Fibroblast of skin of abdomen (primary cell): ENCODE results near the gene STAT5A.
A peak's percentile ranks its signal among the peaks of the same experiment; 100 is the strongest.

Experiments used
- DNase-seq: peaks from one replicate; pipeline ENCODE4 v3.0.0-alpha.2; 2013

STAT5A gene

DNA sequence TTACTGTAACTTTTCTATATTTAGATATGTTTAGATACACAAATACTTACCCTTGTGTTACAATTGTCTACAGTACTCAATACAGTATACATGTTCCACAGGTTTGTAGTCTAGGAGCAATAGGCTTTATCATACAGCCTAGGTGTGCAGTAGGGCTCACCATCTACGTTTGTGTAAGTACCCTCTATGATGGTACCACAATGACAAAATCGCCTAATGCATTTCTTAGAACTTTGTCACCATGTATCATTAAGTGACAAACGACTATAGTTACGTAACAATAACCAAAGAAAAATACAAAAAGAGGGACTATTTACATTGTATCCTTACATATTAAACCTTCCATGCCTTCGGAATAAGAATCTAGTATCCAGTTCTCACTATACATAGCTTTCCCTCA lies 20.1 kb upstream of the STAT5A start:
- DNase-seq, result no peak

DNA sequence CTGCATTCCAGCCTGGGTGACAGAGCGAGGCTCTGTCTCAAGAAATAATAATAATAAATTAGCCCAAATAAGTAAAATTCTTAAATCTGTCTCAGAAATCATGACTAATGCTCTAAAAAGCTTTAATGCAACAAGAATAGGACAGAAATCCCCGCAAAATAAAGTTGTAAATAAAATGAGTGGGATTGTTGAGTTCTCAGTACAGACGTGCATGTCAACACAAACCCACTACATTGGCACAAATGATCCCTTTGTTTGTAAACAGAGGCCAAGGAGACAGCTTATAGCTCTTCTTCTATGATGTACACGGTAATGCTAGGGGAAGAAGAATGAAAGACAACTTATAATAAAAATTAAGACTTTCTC lies 18.1 kb upstream of the STAT5A start:
- DNase-seq, result peak; percentile 41

DNA sequence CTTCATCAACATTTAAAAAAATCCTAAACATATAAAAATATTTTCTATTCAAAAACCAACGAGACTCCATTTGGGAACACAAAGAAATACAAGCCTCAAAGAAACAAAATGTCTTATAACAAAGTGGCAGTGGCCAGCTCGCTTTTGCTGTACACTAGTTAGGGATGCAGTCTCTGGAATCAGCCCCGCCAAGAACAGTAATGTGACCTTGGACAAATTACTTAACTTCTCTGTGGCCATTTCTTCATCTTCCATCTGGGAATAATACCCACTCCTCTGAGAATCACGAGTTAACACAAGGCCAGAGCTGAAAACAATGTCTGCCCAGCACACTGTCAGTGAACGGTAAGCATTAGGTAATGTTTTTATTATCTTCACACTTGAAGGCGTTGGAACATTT lies 17.7 kb upstream of the STAT5A start:
- DNase-seq, result no peak

DNA sequence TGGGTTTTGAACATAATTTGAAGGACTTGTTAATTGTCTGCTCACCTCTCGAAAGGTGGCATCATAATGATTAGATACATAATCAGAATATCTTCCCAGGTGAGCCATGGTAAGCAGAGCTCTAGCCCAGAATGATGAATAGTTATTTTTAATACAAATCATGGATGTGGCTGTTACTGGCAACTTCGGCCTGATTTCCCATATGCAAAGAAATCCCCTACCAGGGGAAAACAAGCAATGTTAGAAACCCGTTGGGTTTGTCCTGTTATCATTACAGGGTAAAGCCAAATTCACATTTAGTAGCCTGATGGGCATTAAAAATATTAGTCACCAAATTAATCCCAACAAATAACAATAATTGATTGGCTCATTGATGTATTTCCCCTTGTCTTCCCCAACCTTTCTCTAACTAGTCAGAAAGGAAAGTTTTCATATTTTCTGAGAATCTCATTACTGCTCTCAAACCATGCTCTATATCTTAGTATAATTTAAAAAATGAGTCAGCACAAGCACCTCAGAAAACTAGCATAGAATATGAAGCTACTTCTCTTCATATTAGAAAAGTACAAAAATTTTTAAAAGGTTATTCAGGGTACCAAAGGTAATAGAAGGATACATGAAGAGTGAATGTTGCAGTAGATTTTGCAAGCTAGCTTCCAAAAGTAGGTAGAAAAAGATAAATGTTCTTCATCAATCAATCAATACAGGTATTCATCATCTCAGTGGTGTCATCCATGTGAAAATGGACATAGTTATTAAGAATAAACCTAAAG lies 17.1 kb upstream of the STAT5A start:
- no peak for DNase-seq

DNA sequence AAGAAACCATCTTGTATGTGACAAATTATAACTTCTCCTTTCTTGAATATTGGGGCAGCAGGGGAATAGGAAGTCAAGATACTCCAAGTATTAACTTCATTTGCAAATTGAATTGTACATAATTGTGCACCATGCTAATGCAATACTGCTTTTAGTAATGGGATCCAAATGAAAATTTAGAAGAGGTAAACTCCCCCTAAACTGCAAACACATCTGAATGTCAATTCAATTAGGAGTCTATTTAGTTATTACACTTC lies 16.6 kb upstream of the STAT5A start:
- no peak for DNase-seq

DNA sequence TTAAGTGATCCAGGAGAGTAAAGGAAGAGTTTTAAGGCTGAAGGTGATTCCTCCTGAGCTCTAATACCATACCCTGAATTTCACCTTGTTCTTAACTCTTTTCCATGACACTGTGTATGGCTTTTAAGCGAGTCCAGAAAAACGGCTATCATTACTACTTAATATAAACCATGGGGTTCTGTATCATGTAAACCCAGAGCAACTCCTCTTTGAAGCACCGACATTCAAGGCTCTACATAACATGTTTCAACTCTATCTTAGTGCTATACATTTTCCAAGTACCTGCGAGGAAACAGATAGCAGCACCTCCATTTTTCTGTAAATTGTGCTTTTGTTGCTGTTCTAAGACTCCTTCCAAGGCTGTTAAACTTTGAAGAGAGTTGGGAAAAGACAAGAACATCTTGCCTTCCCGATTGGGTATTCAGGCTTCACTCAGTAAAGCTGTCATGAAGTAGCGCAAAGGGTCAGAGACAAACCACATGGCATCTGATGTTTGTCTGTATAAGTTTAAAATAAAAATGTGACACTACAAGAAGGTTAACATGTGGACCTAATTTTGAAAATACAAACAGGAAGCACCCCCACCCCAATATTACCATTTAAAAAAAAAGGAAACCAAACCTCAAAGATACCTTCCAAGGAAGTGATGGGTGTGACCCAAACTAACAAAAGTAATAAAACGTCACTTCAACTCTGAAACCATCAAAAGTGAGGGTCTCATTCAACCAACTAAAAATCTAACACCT lies 16.0 kb upstream of the STAT5A start:
- DNase-seq, result no peak

DNA sequence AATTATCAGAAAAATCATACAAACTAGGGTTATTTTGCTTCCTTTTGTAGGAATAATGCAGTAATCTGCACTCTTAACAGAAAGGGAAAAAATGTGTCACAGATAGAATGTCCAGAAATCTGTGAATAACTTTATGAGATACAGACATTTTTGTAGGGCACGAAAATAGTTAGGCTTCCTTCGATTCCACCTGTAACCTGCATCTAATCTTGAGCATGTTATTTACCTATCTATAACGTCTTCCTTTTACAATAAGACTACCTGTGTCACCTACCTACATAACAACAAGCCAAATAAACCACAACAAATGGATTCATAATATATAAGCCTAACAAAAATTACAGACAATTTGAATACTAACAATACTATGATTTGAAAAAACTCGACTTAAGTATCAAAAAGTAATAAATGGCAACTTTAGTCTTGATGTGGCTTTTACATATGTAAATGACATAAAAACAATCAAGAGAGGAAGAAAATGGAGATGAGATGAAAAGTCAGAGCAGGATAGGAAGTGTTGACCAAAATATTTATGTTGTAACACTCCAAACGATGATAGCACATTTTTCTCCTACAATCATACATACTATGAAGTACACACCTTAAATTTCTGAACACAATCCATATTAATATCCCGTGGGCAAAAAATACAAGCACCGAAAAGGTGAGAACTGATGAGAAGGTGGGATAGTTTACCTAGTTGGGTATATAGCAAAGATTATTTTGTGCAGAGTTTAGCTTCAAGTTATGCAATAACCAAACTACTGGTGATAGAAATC lies 14.6 kb upstream of the STAT5A start:
- no peak for DNase-seq

DNA sequence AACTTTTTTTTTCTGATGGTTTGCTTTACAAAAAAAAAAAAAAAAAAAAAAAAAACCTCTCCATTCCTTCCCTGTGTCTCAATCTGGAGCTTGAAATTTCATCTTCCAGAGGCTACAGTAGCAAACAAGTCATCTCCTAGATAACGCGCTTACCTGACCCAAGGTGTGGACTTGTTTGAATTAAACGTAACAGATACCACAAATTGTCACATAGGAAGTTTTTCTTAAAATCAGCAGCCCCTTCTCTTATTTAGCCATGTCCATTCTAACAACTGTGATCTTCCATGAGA lies 14.1 kb upstream of the STAT5A start:
- DNase-seq, result no peak

DNA sequence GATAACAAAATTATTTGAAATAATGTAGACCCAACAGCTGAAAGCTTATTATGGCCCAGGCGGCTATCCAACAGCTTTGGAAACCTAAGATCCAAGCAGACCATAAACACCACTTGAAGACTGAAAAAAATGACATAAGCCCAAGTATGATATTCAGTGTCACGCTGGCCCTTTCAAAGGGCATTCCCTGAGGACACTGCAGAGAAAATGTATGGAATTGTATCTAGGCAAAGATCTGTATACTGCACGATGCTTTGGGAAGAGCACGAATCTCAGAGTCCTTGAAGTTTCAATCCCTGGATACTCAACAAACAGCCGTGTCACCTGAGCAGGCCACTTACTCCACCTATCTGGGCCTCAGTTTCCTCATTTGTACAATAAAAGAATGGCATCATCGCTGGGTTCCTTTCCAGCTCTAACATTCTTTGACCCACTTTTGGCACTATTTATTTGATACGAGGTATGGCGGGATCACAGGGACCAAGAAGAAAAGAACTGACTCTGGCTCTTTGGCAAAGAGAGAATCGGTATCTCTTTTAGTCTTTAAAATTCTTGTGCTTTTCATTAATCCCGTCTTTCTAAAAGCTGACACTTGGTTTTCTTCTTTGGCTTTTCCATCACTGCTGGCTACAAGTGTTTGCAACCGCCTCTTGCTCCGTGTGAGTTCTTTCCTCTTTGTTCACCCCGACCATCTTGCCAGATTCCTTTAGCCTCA lies 13.3 kb upstream of the STAT5A start:
- DNase-seq, result no peak

DNA sequence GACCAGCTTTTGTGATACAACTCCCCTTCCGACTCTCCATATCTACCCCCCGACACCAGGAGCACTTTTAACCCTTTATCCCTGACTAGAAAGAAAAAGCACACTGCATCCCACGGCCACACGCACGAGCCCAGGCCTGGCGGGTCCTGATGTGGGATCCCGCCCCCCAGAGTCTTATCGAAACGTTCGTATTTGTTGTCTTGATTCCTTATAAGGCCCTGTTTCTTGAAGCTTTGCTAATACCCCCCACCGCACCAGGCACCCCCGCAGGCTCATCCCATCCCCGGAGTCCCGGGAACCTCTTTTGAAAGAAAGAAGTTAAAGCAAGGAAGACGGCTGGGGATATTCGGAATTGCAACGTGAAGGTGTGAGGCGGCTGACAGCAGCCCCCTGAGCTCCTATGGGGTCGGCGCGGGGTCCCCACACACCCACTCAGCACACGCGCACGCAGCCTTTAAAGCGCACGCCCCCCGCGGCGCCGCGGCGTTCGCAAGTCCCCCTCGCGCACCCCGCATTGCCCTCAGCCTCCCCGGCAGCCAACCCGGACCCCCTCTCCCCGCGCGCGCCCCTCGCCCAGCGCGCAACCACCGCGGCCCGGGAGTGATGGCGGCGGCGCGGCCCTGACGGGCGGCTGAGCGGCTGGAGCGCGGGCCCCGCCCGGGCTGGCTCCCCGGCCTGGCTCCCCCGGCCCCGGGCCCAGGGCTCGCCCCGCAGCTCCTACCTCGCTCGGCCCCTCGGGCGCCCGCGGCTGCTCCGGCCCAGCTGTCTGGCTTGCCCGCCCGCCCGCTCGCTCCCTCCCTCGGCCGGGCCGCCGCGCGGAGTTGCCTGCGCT lies 12.6 kb upstream of the STAT5A start:
- DNase-seq, result peak; percentile 60

DNA sequence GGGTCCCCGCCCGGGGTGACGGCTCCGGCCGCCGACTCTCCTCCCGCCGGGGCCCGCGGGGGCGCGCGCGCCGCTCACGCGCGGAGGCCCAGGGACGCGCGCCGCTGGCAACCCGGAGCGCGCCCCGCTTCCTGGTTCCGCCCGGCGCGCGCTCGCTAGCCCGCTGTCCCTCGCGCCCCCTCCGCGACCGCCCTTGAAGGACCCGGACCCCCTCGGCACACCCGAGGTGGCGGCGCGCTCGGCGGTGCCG lies 12.0 kb upstream of the STAT5A start, which contains the start of gene STAT5B:
STAT5B (minus strand) TSS at position 33 of the 250 bp plus-strand sequence. CDS start 44,264 bp downstream, outside the sequence.
- DNase-seq, result peak; percentile 70

DNA sequence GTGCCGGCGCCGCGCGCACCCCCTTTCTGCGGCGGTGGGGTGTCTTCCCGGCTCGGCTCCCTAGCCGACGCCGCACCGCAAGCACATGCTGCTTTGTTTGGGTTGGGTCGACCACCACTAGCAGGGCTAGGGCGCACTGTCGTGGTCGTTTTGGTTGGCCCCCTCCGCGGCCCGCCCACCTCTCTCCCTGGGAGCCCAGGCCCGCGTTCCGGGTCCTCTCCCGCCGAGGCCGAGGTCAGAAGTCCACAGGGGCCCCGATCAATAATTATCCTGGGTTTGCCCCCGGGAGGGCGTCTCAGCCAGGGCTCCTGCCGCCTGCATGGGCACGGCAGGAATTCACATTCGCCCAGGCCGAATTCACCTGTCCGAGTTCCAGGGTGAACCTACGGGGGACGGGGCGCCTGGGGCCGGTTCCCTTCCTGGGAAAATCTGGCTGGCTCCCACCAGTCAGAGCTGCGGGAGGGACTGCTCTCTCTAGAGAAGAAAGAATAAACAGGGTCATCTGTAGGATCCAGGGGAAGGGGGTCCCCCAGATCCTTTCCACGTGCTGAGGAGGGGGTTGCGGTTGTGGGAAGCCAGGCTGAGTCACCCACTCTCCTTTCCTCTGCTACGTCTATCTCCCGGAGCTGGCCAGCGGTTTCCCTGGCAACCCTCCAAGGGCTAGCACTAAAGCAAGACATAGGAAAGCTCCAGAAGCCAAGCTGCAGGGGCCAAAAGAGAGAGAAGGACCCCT lies 11.5 kb upstream of the STAT5A start:
- DNase-seq, result peak; percentile 83

DNA sequence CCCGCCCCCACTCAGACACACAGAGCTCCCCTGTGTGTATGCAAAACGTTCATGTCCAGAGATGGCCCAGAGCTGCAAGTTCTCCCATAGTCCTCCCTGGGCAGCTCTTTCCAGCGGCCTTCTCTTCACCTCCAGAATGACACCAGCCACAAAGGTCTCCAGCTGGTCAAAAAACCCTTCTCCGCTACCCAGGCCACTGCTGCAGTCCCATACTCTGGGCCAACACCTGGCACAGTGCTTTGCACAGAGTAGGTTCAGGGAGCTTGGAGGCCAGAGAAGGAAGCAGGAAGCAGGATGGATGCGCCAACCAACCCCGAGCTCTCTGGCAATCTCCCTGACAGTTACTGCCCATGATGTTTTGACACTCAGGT lies 11.0 kb upstream of the STAT5A start:
- no peak for DNase-seq

DNA sequence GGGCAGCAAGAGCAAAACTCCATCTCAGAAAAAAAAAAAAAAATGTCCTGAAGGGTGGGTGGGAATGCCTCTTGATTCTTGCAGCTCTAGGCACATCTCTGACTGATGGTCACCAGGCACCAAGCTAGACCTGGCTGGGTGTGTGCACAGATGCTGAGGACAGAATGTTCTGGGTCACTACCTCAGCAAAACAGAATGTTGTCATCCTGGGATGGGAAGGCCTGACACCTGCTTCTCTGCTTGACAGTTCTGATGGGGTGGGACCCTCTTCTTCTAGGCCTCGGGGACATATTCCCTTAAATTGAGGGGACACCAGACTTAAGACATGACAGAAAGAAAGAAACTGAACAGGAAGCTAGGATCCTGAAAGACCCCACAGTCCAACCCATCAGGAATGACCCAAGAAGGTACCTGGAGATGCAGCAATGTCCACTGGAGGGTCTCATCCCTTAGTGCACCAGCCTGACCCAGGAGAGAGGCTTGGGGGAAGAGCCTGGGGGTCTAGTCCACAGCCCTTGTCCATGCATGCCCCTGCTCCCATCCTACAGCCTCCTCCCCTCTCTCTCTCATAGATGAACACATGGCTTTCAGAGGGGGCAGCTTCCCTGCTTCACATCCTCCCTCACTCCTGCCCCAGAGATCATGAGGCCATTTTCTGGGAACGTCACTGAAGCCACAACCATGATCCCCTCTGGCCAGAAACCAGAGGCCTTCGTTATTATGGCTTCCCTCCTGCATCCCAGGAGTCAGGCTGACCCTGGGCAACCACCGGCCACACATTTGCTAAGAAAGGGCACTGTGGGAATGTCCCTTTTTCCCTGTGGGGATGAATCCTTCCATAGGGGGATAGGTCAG lies 8.3 kb upstream of the STAT5A start:
- DNase-seq, result no peak

DNA sequence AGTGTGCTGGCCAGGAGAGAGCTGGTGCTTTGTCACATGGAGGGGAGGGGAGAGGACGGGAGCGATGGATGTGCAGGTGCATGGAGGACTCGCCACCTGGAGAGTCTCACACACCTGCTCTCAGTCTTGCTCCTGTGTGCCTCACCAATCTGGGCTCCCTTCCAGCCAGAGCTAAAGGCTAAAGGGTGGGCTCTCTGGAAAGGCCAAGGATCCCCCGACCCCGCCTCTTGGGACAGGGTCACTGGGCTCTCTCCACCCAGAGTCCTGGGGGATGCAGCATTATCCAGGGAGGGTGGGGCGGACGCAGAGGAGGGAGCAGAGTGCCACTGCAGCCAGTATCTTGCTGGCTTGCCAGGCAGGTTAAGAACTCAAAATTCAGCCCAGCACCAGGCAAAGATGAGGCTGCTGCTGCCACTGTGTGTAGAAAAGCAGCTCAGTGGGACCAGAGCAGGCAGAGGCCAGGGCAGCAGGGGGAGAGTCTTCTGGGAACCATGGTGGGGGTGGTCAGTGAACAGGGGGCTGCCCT lies 6.7 kb upstream of the STAT5A start:
- no peak for DNase-seq

DNA sequence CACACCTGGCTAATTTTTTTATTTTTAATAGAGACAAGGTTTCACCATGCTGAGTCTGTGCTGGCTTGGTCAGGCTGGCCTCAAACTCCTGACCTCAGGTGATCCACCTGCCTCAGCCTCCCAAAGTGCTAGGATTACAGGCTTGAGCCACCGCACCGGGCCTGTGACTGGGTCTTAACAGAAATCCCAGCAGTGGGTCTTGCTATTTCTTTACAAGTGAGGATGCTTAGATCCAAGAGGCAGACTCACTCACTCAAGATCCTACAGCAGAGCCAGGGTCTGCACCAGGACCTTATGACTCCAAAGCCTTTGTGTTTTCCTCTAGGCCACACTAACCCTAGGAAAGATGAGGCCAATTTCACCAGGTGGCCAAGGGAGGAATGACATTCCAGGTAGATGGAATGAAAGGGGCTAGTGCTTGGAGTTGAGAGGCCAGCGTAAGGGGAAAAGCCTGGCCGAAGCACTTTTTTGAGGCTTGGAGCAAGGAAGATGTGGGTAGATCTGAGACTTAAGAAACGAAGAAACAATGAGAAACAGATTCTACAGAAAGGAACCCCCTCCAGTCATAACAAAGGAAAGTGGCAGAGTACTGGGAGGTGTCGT lies 5.7 kb upstream of the STAT5A start:
- no peak for DNase-seq

DNA sequence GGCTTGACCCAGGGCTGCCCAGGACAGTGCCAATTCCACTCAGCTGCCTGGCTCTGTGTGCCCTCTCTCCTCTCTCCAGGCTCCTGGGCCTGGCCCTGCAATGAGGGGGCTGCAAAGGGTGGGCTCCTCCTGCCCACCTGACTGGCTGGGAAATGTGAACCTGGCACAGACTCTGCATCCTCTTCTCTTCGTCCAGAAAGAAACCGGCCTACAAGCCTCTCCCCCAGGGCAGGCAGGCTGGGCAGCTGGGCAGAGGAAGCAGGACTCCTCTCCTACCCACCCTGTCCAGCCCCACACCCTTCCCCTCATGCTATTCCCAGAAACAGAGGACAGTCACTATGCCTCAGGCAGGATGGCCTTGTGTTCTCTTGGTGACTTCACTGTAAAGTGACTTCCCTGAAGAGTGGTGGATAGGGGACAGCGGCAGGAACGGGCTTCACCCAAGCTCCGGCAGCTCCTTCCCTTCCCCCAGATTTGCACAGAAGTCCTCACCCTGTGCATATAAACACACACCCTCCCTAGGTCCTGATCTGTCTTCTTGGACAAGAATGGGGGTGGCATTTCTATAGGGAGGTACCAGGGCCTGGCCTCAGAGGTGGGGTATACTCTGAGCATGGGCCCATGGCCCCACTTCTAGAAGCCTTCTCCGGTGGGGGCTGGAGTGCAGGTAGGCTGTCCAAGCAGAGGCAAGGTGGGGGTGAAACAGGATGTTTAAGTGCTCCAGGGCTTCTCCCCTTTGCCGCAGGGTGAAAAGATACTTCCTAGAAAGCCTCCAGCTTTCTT lies 4.9 kb upstream of the STAT5A start:
- DNase-seq, result no peak

DNA sequence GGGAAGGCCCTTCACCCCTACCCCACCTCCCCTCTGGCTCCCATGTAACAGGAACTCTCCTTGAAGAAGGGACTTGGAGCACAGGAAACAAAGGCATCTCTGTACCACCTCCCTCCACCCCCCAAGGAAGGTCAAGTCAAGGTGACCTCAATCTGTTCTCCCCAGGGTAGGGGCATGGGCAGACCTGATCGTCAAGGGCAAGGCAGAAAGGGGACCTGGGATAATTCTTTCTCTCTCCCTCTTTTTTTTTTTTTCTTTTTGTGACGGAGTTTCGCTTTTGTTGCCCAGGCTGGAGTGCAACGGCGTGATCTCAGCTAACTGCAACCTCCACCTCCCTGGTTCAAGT lies 4.3 kb upstream of the STAT5A start:
- no peak for DNase-seq

DNA sequence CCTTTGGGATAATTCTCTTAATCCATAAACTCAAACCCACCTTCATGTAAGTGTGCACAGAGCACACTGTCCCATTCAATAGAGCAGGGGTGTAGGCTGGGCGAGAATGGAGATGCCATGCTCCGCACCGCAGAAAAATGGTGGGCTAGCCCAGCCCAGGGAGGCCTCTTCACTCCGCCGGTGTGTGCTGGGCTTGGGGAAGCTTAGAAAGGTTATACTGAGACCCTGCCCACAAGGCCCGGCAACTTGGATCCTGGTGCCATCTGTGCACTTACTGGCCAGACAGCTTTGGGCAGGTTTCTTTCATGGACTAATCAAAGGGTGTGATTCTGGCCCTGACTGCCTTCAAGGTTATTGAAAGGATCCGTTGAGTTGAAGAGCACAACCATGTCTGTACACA lies 3.7 kb upstream of the STAT5A start:
- DNase-seq, result no peak
